Panc1 (cell line): ENCODE measurements around the gene CFAP69. TPM values are rescaled to one million over a fixed set of nuclear protein-coding genes. Genes with fewer than 3 reads are reported as not detected.

Experiments
- ATAC-seq: fragments of 200-7000 bp; cut with Tn5 transposase; 2 replicates; pipeline ENCODE4 v1.9.1; 2020; ENCODE audit warnings: mild to moderate bottlenecking, moderate library complexity
- BruUV-seq: library from RNA; stranded (reverse); fragments of 400-500 nt; replicated peaks from 2 replicates; lab custom pipeline; 2021; lab: Mats Ljungman, UMichigan
- CTCF ChIA-PET: fragments of 300-600 bp; sonication (Branson Sonifier 250); formaldehyde crosslinking; loops from one replicate; lab custom pipeline; 2022; ENCODE audit warnings: antibody characterized with exemption; lab: Charles Lee
- POLR2A ChIA-PET: fragments of 300-600 bp; sonication (Branson Sonifier 250); formaldehyde crosslinking; loops from one replicate; lab custom pipeline; 2022; ENCODE audit warnings: antibody characterized with exemption; lab: Charles Lee
- DNase-seq: peaks from one replicate; pipeline ENCODE4 v3.0.0-alpha.2; 2010; ENCODE audit warnings: low read depth, low spot score
- H3K27ac ChIP-seq: 2 replicates; pipeline ENCODE4 v1.5.1; 2011; ENCODE audit warnings: mild to moderate bottlenecking, low read length, inconsistent platforms
- H3K27me3 ChIP-seq: fragments of 200-500 bp; sonication (Bioruptor generic); 2 replicates; pipeline ENCODE4 v1.6.0; 2014; ENCODE audit warnings: low read length, inconsistent platforms; ENCODE audit not compliant: control insufficient read depth, insufficient read depth
- H3K36me3 ChIP-seq: fragments of 200-500 bp; sonication (Bioruptor generic); 2 replicates; pipeline ENCODE4 v1.5.1; 2014; ENCODE audit warnings: inconsistent platforms, mild to moderate bottlenecking, low read length, moderate library complexity; ENCODE audit not compliant: control insufficient read depth, insufficient read depth
- H3K4me1 ChIP-seq: 2 replicates; pipeline ENCODE4 v1.5.1; 2011; ENCODE audit warnings: inconsistent platforms, mild to moderate bottlenecking, low read length, moderate library complexity; ENCODE audit not compliant: control insufficient read depth, insufficient read depth
- H3K4me3 ChIP-seq, 2 experiments: 2 replicates each; pipeline ENCODE4 v1.5.1; 2011 to 2012; ENCODE audit warnings: low read depth in 2 of 2, low read length in 2 of 2, mild to moderate bottlenecking in 2 of 2, inconsistent platforms in 1 of 2, moderate library complexity in 1 of 2
- H3K9me3 ChIP-seq: fragments of 200-500 bp; sonication (Bioruptor generic); 2 replicates; pipeline ENCODE4 v1.5.1; 2014; ENCODE audit warnings: low read depth, mild to moderate bottlenecking, inconsistent platforms, low read length, moderate library complexity; ENCODE audit not compliant: control insufficient read depth, insufficient read depth
- CTCF ChIP-seq: fragments of 450-650 bp; IDR thresholded peaks from 2 replicates; pipeline ENCODE4 v1.5.1; 2017; ENCODE audit warnings: mild to moderate bottlenecking
- POLR2AphosphoS5 ChIP-seq: IDR thresholded peaks from 2 replicates; pipeline ENCODE4 v1.6.1; 2012; ENCODE audit warnings: mild to moderate bottlenecking, low read depth, low read length, moderate library complexity
- REST ChIP-seq, 2 experiments: IDR thresholded peaks; 2 replicates each; pipeline ENCODE4 v1.6.1; 2011 to 2012; ENCODE audit warnings: low read depth in 2 of 2, control low read depth in 1 of 2, low read length in 1 of 2, mild to moderate bottlenecking in 1 of 2, moderate library complexity in 1 of 2; ENCODE audit not compliant: insufficient read depth in 1 of 2
- SIN3A ChIP-seq: IDR thresholded peaks from 2 replicates; pipeline ENCODE4 v1.6.1; 2012; ENCODE audit warnings: low read depth, mild to moderate bottlenecking, low read length, moderate library complexity, borderline replicate concordance; ENCODE audit not compliant: insufficient read depth
- TCF7L2 ChIP-seq: IDR thresholded peaks from 2 replicates; pipeline ENCODE4 v1.6.1; 2011; ENCODE audit warnings: mild to moderate bottlenecking, low read depth, low read length, inconsistent platforms
- in situ Hi-C: cut with HindIII; loops from 2 replicates; pipeline ENCODE4 v1.10.0; 2016; ENCODE audit warnings: low sequenced_read_pairs, low pct_unique_long_range_greater_than_20kb
- intact Hi-C: fragments of 100-400 bp; cut with micrococcal nuclease; formaldehyde crosslinking; loops from one replicate; pipeline ENCODE4 v1.10.0; 2022; ENCODE audit not compliant: unreplicated experiment
- total RNA-seq: library from RNA; stranded (reverse); gene quantifications from one replicate; pipeline ENCODE4 v1.2.1, GENCODE V29; 2021; ENCODE audit not compliant: unreplicated experiment

The CFAP69 gene
- total RNA-seq, 1 experiment from 2014 or later: 0.51 TPM

- no peaks in the 10 kb centered on the region for H3K36me3 ChIP-seq
- ChIA-PET POLR2A (no interaction called here), CTCF (no interaction called here)
- H3K27me3 ChIP-seq: no peaks in the 10 kb centered on the region
- no peaks in the 10 kb centered on the region for H3K4me1 ChIP-seq
- intact Hi-C loops (no loop called here), in situ Hi-C loops (no loop called here)
- no peak overlapping the region for H3K4me3 ChIP-seq
- DNase-seq (no peak), ATAC-seq (no peak)
- no peaks in the 10 kb centered on the region for H3K9me3 ChIP-seq
- no TSS peak for BruUV-seq
- TF ChIP-seq SIN3A (no peak), REST (IDR thresholded peaks at IDR 0.05; ENCODE audit: insufficient read depth in 1 of 2, low read depth in 2 of 2, low read length in 1 of 2) (no peak), CTCF (no peak), POLR2AphosphoS5 (no peak), TCF7L2 (no peak)
- no peak overlapping the region for H3K27ac ChIP-seq
Measured at GRCh38 chr7:90276033-90276728, 31.2 kb downstream of the CFAP69 start.

- Histone ChIP-seq H3K9me3 (no peaks in the 10 kb centered on the region), H3K27me3 (no peaks in the 10 kb centered on the region), H3K27ac (no peak overlapping the region), H3K4me3 (no peak overlapping the region), H3K4me1 (no peaks in the 10 kb centered on the region), H3K36me3 (no peaks in the 10 kb centered on the region)
- TF ChIP-seq TCF7L2 (no peak), SIN3A (no peak), CTCF (no peak), POLR2AphosphoS5 (no peak), REST (IDR thresholded peaks at IDR 0.05; ENCODE audit: insufficient read depth in 1 of 2, low read depth in 2 of 2, low read length in 1 of 2) (no peak)
- ATAC-seq: no peak
- in situ Hi-C loops: no loop called here
- DNase-seq: no peak
- CTCF ChIA-PET: no interaction called here
- no TSS peak for BruUV-seq
- POLR2A ChIA-PET: no interaction called here
- intact Hi-C loops: no loop called here
Measured at GRCh38 chr7:90288154-90288553, 43.2 kb downstream of the CFAP69 start.
